Measurements from ENCODE around the gene PHC2. TPM values are rescaled to one million over a fixed set of nuclear protein-coding genes. Genes with fewer than 3 reads are reported as not detected.

Gene PHC2
- total RNA-seq, 1 experiment from 2014 or later: 9.4 TPM

DNA sequence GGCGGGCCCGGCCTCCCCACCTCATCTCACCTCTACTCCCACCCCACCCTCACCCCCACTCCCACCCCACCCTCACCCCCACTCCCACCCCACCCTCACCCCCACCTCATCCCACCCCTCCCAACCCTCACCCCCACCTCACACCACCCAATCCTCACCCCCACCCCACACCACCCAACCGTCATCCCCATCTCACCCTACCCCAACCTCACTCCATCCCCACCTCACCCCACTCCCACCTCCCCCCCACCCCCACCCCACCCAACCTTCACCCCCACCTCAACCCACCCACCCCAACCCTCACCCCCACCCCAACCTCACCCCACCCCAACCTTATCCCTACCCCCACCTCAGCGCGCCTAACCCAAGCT, 123.4 kb downstream of the PHC2 start:
- Histone ChIP-seq H3K4me2 (ENCODE audit: insufficient read depth, insufficient read length, low read length) (no peak overlapping the region), H2BK15ac (ENCODE audit: low read depth, low read length) (no peak overlapping the region), H2BK120ac (ENCODE audit: low read depth, low read length, poor library complexity, severe bottlenecking) (no peak overlapping the region), H2BK5ac (ENCODE audit: insufficient read length, low read length) (no peak overlapping the region), H3K23me2 (ENCODE audit: insufficient read length, low read depth, low read length, poor library complexity, severe bottlenecking) (peaks cover 3% of the 10 kb centered on the region), H3K23ac (ENCODE audit: insufficient read length, low read depth, low read length) (no peak overlapping the region), H2AK5ac (ENCODE audit: insufficient read length, low read length) (no peak overlapping the region), H4K91ac (ENCODE audit: insufficient read length, low read depth, low read length) (no peak overlapping the region), H3K79me2 (ENCODE audit: insufficient read depth, low read length) (no peaks in the 10 kb centered on the region), H4K20me1 (ENCODE audit: control insufficient read depth, insufficient read depth, insufficient read length) (no peaks in the 10 kb centered on the region), H4K8ac (replicated peaks; ENCODE audit: insufficient read length, low read depth, low read length) (no peak overlapping the region), H3K27ac (ENCODE audit: insufficient read length, low read depth, low read length) (no peak overlapping the region), H2BK12ac (ENCODE audit: insufficient read length, low read depth, low read length) (no peak overlapping the region), H3K4ac (ENCODE audit: low read depth, low read length) (no peak overlapping the region), H3K56ac (ENCODE audit: insufficient read length, low read depth, low read length) (no peak overlapping the region), H2BK20ac (ENCODE audit: low read depth, low read length, poor library complexity, severe bottlenecking) (no peak overlapping the region), H3T11ph (ENCODE audit: low read length) (no peak overlapping the region), H3K9me3 (ENCODE audit: control insufficient read depth, low read depth, low read length) (no peaks in the 10 kb centered on the region), H3K79me1 (ENCODE audit: insufficient read depth, low read depth, low read length, poor library complexity, severe bottlenecking) (no peaks in the 10 kb centered on the region), H4K5ac (ENCODE audit: insufficient read length, low read depth, low read length) (no peak overlapping the region), H3K27me3 (ENCODE audit: insufficient read depth, low read length) (peaks cover 4% of the 10 kb centered on the region; the same call in 1 of the 2 replicates), H2AFZ (ENCODE audit: low read length) (no peak overlapping the region), H3K14ac (ENCODE audit: insufficient read depth, low read length) (no peak overlapping the region), H3K4me1 (ENCODE audit: insufficient read depth, low read length) (no peaks in the 10 kb centered on the region), H3K18ac (ENCODE audit: insufficient read length, low read depth, low read length) (no peak overlapping the region), H3K9ac (ENCODE audit: extremely low read depth, insufficient read length, low read length) (no peak overlapping the region)
- peaks cover 2 to 5% of the 10 kb centered on the region in 2 experiments; a peak in 3 of 4 replicates for H3K4me1 Mint-ChIP-seq
- H3K9me3 Mint-ChIP-seq: no peaks in the 10 kb centered on the region; a peak in 3 of 5 replicates
- H3K4me3 Mint-ChIP-seq: no peak overlapping the region
- H3K27ac Mint-ChIP-seq: no peak overlapping the region
- no CpG with 5 or more reads among the region's 5 CpGs for WGBS (ENCODE audit: extremely low coverage, insufficient read length, low lambda C conversion rate)
- DNase-seq: no peak
- TF ChIP-seq CTCF (conservative IDR thresholded peaks at IDR 0.05): no peak
- H3K36me3 Mint-ChIP-seq (ENCODE audit: insufficient read depth in 1 of 3, low read depth in 3 of 3): peaks cover 0 to 2% (median under 1%) of the 10 kb centered on the region in 3 experiments; a peak in 3 of 7 replicates
- H3K27me3 Mint-ChIP-seq (ENCODE audit: low read depth): peaks cover 19% of the 10 kb centered on the region

All from H9 (cell line).